ENCODE data around the gene GPR61.

Gene GPR61

DNA sequence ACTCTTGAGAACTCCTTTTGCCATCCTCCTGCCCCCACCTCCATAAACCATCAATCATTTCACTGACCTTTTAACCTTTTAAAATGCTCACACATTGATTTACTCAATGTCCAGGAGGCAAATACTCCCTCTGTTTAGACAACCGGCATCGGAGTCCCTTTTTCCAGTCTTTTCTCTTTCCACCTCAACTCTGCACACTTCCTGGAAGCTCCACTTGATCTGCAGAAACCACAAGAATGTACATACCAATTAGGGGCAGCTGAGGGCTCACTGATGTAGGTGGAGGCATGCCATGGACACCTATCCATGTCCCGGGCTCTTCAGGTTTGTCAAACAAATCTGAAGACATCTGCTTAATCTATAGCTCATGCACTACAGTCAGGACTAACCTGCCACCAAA lies 24.8 kb upstream of the GPR61 start:
- no peaks in the 10 kb centered on the region for H3K36me3 ChIP-seq (ENCODE audit: insufficient read depth, low read length)
- H3K9me3 ChIP-seq (ENCODE audit: low read length) = no peaks in the 10 kb centered on the region
- H3K27me3 ChIP-seq (ENCODE audit: control insufficient read depth in 1 of 2, insufficient read depth in 2 of 2, low read length in 2 of 2) = no peaks in the 10 kb centered on the region
- H3K9ac ChIP-seq (ENCODE audit: low read length) = no peak overlapping the region
- H3K27ac ChIP-seq (ENCODE audit: low read depth, low read length) = no peak overlapping the region
- H3K4me1 ChIP-seq (ENCODE audit: insufficient read depth, low read length) = peaks cover 8% of the 10 kb centered on the region
- no peak overlapping the region for H3K4me3 ChIP-seq (ENCODE audit: low read depth in 1 of 2, low read length in 2 of 2)

DNA sequence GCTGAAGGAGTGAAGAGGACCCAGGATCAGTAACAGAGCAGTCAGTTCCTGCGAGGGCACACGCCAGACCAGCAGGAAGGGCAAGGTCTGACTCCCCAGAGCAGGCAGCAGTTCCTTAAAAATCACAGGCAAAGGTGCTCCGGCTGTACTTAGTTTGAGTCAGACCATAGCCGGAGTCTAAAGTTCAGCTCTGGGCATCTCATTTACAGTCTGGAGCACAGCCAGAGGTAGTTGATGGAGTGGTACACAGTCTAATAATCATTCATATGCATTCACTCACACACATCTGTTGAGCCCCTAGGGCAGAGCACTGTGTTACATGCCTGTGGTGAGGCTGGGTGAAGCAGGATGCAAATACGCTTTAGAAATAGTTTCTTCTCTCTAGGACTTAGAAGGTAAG lies 22.8 kb upstream of the GPR61 start:
- Histone ChIP-seq H3K4me3 (ENCODE audit: low read depth in 1 of 2, low read length in 2 of 2) (no peak overlapping the region), H3K9ac (ENCODE audit: low read length) (no peak overlapping the region), H3K9me3 (ENCODE audit: low read length) (no peaks in the 10 kb centered on the region), H3K4me1 (ENCODE audit: insufficient read depth, low read length) (no peaks in the 10 kb centered on the region), H3K27ac (ENCODE audit: low read depth, low read length) (no peak overlapping the region), H3K27me3 (ENCODE audit: control insufficient read depth in 1 of 2, insufficient read depth in 2 of 2, low read length in 2 of 2) (peaks cover 0 to 7% of the 10 kb centered on the region in 2 donors), H3K36me3 (ENCODE audit: insufficient read depth, low read length) (no peaks in the 10 kb centered on the region)

DNA sequence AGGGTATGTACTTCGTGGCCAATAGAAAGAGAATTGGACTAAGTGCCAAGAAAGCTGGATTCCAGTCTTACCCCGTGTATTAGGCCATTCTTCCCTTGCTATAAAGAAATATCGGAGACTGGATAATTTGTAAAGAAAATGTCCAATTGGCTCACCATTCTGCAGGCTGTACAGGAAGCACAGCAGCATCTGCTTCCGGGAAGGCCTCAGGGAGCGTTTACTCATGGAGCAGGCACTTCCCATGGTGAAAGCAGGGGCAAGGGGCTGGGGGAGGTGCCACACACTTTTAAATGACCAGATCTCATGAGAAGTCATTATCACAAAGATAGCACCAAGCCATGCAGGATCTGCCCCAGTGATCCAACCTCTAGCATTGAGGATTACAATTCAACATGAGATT lies 22.3 kb upstream of the GPR61 start:
- Histone ChIP-seq H3K36me3 (ENCODE audit: insufficient read depth, low read length) (no peaks in the 10 kb centered on the region), H3K27me3 (ENCODE audit: control insufficient read depth in 1 of 2, insufficient read depth in 2 of 2, low read length in 2 of 2) (peaks cover 0 to 7% of the 10 kb centered on the region in 2 donors), H3K9ac (ENCODE audit: low read length) (no peak overlapping the region), H3K4me3 (ENCODE audit: low read depth in 1 of 2, low read length in 2 of 2) (no peak overlapping the region), H3K4me1 (ENCODE audit: insufficient read depth, low read length) (no peaks in the 10 kb centered on the region), H3K9me3 (ENCODE audit: low read length) (no peaks in the 10 kb centered on the region), H3K27ac (ENCODE audit: low read depth, low read length) (no peak overlapping the region)

DNA sequence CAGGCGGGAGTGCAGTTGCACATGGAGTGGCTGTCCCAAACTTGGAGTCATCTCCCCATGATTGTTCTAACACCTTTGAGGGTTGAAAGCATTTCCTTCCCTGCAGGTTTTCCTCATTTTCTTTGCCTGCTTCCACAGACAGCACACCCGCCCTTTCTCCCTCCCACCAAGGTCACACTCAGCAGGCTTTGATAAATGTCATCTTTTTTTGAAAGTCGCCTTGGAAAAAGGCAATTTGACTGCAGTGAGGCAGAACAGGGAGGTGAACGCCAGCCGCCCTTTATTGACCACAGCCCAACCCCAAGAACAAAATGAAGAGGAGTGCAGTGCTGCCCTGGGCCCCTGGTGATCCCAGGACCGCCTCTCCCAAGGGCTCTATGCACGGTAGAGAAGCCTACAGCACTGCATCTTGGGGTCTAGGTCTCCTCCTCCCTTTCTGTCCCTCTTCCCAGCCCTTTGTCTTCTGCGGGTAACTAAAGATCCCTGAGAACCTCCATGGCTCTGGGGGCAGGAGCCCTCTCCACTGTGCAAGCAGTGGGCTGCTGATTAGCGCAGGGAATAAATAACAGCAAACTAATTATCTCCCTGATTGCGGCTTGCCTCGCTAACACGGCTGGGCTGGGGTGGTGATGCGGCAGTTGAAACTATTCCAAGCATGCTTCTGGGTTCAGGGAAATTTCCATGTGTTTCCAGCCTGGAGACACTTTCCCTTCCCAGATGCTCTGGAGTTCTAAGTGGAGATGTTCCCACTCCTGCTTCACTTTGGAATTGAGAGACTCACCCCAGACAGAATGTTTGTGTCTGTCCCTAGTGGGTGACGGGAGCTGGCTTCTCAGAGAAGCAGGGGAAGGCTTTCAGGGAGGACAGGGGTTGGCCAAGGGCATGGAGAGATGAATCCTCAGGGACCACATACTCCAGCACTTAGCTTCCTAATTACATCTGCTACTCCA lies 18.4 kb upstream of the GPR61 start:
- no peak overlapping the region for H3K27ac ChIP-seq (ENCODE audit: low read depth, low read length)
- H3K9ac ChIP-seq (ENCODE audit: low read length) = no peak overlapping the region
- peaks cover 0 to 7% of the 10 kb centered on the region in 2 donors for H3K27me3 ChIP-seq (ENCODE audit: control insufficient read depth in 1 of 2, insufficient read depth in 2 of 2, low read length in 2 of 2)
- no peaks in the 10 kb centered on the region for H3K9me3 ChIP-seq (ENCODE audit: low read length)
- no peaks in the 10 kb centered on the region for H3K4me1 ChIP-seq (ENCODE audit: insufficient read depth, low read length)
- no peaks in the 10 kb centered on the region for H3K36me3 ChIP-seq (ENCODE audit: insufficient read depth, low read length)
- H3K4me3 ChIP-seq (ENCODE audit: low read depth in 1 of 2, low read length in 2 of 2) = no peak overlapping the region

DNA sequence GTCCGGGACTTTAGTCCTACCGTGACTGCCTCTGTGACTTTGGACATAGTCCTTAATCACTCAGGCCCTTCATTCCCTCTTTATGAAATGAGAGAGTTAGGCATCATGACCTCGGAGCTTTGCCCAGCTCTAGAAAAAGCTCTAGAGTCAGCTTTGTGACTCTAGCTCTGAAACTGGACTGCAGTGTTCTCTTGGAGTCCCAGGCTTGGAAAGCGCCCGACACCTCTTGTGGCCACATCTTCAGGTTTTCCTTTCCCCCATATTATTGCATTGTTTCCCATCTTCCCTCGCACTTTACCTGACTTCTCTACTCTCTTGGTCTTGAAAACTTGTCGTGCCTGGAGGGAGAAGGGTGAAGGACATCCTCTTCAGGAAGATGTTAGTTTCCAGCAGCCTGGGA lies 17.6 kb upstream of the GPR61 start:
- H3K4me1 ChIP-seq (ENCODE audit: insufficient read depth, low read length) = no peaks in the 10 kb centered on the region
- H3K9ac ChIP-seq (ENCODE audit: low read length) = no peak overlapping the region
- no peaks in the 10 kb centered on the region for H3K36me3 ChIP-seq (ENCODE audit: insufficient read depth, low read length)
- H3K4me3 ChIP-seq (ENCODE audit: low read depth in 1 of 2, low read length in 2 of 2) = no peak overlapping the region
- H3K27me3 ChIP-seq (ENCODE audit: control insufficient read depth in 1 of 2, insufficient read depth in 2 of 2, low read length in 2 of 2) = peaks cover 0 to 7% of the 10 kb centered on the region in 2 donors
- H3K9me3 ChIP-seq (ENCODE audit: low read length) = no peaks in the 10 kb centered on the region
- no peak overlapping the region for H3K27ac ChIP-seq (ENCODE audit: low read depth, low read length)

DNA sequence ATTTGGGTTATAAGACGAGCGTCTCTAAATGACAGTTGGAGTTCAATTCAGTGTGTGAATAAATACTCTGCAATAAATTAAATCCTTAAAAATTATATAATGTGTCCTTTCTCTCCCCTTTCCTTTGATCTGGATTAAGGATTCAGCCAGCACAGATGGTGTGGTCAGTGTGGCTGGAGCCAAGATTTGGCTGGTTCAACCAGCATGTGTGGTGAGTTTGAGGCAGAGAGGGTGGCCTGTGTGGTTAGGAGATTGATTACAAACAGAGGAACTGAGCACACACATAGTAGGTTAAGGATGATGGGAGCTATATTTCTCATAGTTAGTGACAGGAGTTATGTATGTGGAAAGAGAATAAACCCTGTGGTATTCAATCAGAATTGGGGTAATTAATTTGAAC lies 16.0 kb upstream of the GPR61 start:
- H3K36me3 ChIP-seq (ENCODE audit: insufficient read depth, low read length) = no peaks in the 10 kb centered on the region
- H3K27me3 ChIP-seq (ENCODE audit: control insufficient read depth in 1 of 2, insufficient read depth in 2 of 2, low read length in 2 of 2) = peaks cover 0 to 7% of the 10 kb centered on the region in 2 donors
- no peaks in the 10 kb centered on the region for H3K4me1 ChIP-seq (ENCODE audit: insufficient read depth, low read length)
- H3K9me3 ChIP-seq (ENCODE audit: low read length) = no peaks in the 10 kb centered on the region
- no peak overlapping the region for H3K4me3 ChIP-seq (ENCODE audit: low read depth in 1 of 2, low read length in 2 of 2)
- H3K27ac ChIP-seq (ENCODE audit: low read depth, low read length) = no peak overlapping the region
- H3K9ac ChIP-seq (ENCODE audit: low read length) = no peak overlapping the region

DNA sequence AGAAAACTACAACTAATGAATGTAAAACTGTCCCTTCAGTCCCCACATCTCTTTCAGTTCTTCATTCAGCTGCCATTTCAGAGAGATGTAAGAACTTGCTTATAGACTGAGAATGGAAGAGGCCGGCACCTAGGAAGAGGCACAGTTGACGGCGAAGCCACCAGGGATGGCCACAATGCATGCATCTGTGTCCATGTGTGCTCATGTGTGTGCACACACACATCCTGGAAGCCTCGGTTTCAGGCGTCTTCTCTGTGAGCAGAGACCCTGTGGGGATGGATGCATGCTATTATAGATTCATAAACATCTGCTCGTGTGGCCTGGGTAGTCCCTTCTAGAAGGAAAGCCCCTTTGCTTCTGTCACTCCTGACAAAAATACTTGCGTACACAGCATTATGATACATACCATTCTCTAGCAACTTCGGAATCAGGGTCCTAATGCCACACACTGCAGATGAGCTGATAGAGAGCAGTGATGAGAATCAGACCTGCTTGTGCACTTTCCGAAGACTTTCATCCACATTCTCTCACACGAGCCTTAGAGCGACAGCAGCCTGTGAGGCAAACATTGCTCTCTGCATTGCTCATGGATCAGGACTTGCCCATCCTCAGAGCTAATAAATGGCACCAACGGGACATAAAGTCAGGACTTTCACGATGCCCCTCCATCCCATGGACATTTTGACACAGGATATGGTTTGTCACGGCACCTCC lies 12.4 kb upstream of the GPR61 start:
- no peak overlapping the region for H3K27ac ChIP-seq (ENCODE audit: low read depth, low read length)
- H3K4me1 ChIP-seq (ENCODE audit: insufficient read depth, low read length) = peaks cover 4% of the 10 kb centered on the region
- no peak overlapping the region for H3K9ac ChIP-seq (ENCODE audit: low read length)

DNA sequence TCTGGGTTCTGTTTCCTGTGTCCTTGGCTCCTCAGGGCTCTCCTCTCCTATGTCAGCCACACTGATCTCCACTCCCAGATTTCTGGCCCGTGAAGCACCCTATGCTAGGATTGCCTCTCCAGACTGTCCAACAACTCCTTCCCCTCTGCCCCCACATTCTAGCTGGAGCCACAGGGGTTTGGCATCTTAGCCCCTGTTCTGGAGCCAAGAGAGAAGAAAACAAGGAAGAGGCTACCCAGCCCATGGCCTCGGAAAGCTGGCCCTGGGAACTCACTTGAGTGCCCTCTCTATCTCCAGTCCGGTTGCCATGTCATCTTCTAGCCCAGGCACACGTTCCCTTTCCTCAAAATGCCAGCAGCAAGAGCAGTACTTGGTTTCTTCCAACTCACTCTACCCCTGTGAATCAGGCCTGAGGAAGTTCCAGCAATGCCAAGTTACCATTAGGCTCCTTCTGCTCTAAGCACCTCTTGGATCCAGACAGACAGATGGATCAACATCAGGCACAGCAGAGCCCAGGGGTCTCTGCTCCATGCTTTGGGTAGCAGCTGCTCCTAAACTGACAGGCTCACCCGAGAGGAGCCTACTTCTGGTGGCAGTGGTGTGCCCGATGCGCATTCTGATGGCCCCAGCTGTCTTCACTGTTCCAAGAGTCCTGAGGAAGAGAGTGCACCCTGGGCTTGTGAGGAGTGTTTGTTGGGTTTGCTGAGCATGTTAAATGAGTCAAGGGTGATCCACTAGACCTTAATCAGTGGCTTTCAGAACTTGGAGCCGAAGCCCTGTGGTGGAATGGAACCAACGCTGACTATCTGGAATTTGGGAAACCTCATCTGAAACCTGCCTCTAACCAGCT lies 11.6 kb upstream of the GPR61 start:
- Histone ChIP-seq H3K27me3 (ENCODE audit: control insufficient read depth in 1 of 2, insufficient read depth in 2 of 2, low read length in 2 of 2) (no peaks in the 10 kb centered on the region), H3K9me3 (ENCODE audit: low read length) (no peaks in the 10 kb centered on the region), H3K27ac (ENCODE audit: low read depth, low read length) (no peak overlapping the region), H3K36me3 (ENCODE audit: insufficient read depth, low read length) (no peaks in the 10 kb centered on the region), H3K4me3 (ENCODE audit: low read depth in 1 of 2, low read length in 2 of 2) (no peak overlapping the region), H3K9ac (ENCODE audit: low read length) (no peak overlapping the region), H3K4me1 (ENCODE audit: insufficient read depth, low read length) (peaks cover 13% of the 10 kb centered on the region)

More for the DNA sequence above, 12.4 kb upstream of the GPR61 start:
- H3K4me3 ChIP-seq (ENCODE audit: low read depth in 1 of 2, low read length in 2 of 2) = no peak overlapping the region
- H3K27me3 ChIP-seq (ENCODE audit: control insufficient read depth in 1 of 2, insufficient read depth in 2 of 2, low read length in 2 of 2) = no peaks in the 10 kb centered on the region
- H3K9me3 ChIP-seq (ENCODE audit: low read length) = no peaks in the 10 kb centered on the region
- H3K36me3 ChIP-seq (ENCODE audit: insufficient read depth, low read length) = no peaks in the 10 kb centered on the region

DNA sequence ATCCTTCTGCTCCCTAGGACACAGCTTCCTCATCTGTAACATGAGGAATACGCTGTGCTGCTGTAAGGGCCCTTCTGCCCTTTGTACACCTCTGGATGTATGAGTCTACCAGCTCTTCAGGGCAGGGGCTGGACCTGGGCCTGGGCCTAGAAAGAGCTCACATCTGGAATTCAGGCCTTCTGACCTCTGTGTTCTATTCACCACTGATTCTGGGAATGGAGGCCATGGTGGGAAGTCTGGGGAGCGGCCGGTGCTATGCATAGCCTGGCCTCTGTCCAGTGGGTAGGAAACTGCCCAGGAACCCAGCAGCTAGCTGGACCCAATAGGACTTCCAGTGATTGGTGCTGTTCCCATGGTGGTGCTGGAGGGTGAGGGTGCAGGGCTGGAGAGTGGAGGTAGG lies 11.0 kb upstream of the GPR61 start:
- Histone ChIP-seq H3K9ac (ENCODE audit: low read length) (no peak overlapping the region), H3K9me3 (ENCODE audit: low read length) (no peaks in the 10 kb centered on the region), H3K27ac (ENCODE audit: low read depth, low read length) (no peak overlapping the region), H3K4me3 (ENCODE audit: low read depth in 1 of 2, low read length in 2 of 2) (no peak overlapping the region), H3K4me1 (ENCODE audit: insufficient read depth, low read length) (peaks cover 14% of the 10 kb centered on the region), H3K36me3 (ENCODE audit: insufficient read depth, low read length) (no peaks in the 10 kb centered on the region), H3K27me3 (ENCODE audit: control insufficient read depth in 1 of 2, insufficient read depth in 2 of 2, low read length in 2 of 2) (no peaks in the 10 kb centered on the region)

DNA sequence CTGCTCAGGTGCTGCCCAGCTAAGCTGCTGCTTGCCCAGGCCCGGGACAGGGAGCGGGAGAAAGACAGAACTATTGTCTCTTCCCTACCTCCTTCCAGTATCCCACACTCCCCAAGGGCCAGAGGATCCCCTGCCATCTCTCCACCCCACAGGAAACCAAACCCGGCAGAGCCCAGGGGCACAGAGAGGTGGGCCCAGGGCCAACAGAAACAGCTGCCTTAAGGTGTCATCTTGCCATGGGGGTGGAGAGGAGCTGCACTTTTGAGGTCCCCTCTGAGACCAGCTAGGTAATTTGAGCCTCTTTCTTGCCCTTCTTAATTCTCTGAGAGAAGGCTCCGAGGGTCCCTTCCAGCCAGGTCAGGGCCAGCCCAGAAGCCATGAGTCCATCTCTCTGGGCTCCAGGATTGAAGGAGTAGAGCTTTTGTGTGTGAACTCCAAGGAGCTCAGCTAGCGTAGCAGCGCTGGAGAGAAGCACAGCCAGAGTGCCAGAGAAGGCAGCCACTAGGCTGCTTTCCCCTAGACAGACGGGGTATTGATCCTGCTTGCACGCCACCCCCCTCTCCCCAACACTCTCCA lies 9.7 kb upstream of the GPR61 start:
- H3K27ac ChIP-seq (ENCODE audit: low read depth, low read length) = no peak overlapping the region
- H3K36me3 ChIP-seq (ENCODE audit: insufficient read depth, low read length) = no peaks in the 10 kb centered on the region
- H3K4me3 ChIP-seq (ENCODE audit: low read depth in 1 of 2, low read length in 2 of 2) = no peak overlapping the region
- no peaks in the 10 kb centered on the region for H3K27me3 ChIP-seq (ENCODE audit: control insufficient read depth in 1 of 2, insufficient read depth in 2 of 2, low read length in 2 of 2)
- H3K4me1 ChIP-seq (ENCODE audit: insufficient read depth, low read length) = peaks cover 14% of the 10 kb centered on the region
- H3K9ac ChIP-seq (ENCODE audit: low read length) = no peak overlapping the region
- H3K9me3 ChIP-seq (ENCODE audit: low read length) = no peaks in the 10 kb centered on the region
